Spinal cord (tissue), 10 donors: ENCODE data around the gene WDR88. TPM values are rescaled to one million over a fixed set of nuclear protein-coding genes. Genes with fewer than 3 reads are reported as not detected.

Experiments used
- DNase-seq, 6 donors: peaks; one replicate each; pipeline versions ENCODE4 v3.0.0 to v3.0.0-alpha.2; 2013 to 2015; ENCODE audit warnings: low spot score in 6 of 6, low read depth in 4 of 6
- H3K27ac ChIP-seq: one replicate; pipeline ENCODE4 v1.5.1; 2013; ENCODE audit warnings: low read depth, low read length, control low read depth
- H3K27me3 ChIP-seq: one replicate; pipeline ENCODE4 v1.6.1; 2013; ENCODE audit warnings: low read length; ENCODE audit not compliant: control insufficient read depth, insufficient read depth
- H3K36me3 ChIP-seq: one replicate; pipeline ENCODE4 v1.6.1; 2013; ENCODE audit warnings: low read length; ENCODE audit not compliant: control insufficient read depth, insufficient read depth
- H3K4me1 ChIP-seq: one replicate; pipeline ENCODE4 v1.6.1; 2013; ENCODE audit warnings: low read length; ENCODE audit not compliant: control insufficient read depth, insufficient read depth
- H3K4me3 ChIP-seq: one replicate; pipeline ENCODE4 v1.5.1; 2013; ENCODE audit warnings: low read depth, low read length, control low read depth
- H3K9me3 ChIP-seq: one replicate; pipeline ENCODE4 v1.6.1; 2013; ENCODE audit warnings: low read length; ENCODE audit not compliant: control insufficient read depth, insufficient read depth
- WGBS: methylation state at CpG from one replicate; pipeline ENCODE4 v1.1.5; 2013; ENCODE audit warnings: missing lambda C conversion rate; ENCODE audit not compliant: insufficient coverage; 5-methylcytosine and 5-hydroxymethylcytosine counted together
- polyA plus RNA-seq, 2 donors: library from polyadenylated mRNA; unstranded; fragments of 120-200 nt; gene quantifications; one replicate each; pipeline ENCODE4 v1.2.1, GENCODE V29; 2013; ENCODE audit not compliant: insufficient read length in 2 of 2
- total RNA-seq, 2 donors: library from RNA; depleted of rRNA in 1 of 2; stranded (reverse); fragments of 120-200 nt in 1 of 2; fragments of >200 nt in 1 of 2; gene quantifications; one replicate each; pipeline versions ENCODE4 v1.2.3 to v1.2.4, GENCODE V29; 2013 to 2014
- donor health status: healthy.

WDR88 gene
- total and polyA plus RNA-seq, 4 donors = 0.22 to 1.4 (median 1.0) TPM; not detected in 1

DNA sequence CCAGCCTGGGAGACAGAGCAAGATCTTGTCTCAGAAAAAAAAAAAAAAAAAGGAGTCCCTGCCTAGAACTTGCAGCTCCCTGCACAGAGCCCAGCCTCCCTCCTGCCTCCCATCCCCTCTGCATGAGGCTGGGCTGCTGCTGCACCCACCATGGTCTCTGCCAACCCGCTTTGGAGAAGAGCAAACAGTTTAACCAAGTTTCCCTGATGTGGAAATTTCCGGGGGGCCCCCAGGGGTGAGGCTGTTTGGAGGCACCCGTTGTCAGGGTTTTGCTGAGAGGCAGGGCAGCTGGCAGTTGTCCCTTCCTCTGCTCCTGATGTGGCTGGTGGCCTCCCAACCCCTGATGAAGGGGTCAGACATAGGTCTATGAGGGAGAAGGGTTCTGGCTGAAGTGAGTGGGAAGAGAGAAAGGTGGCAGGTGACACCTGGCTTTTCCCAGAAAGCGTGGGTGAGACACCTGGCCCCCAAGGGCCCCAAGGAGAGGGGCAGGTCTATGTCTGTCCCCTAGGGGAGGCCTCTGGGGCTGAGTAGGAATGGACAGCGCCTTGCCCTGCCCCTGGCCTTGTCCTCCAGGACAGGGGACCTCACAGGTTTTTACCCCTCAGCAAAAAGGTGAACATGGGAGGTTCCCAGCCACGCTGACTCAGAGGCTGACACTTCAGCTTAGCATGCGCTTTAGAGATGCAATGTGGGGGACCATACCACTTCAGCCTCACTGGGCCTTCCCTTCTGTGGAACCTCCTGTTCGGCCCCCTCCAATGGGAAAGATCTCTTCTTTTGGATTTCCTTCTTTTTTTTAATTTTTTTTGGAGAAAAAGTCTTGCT, 67.7 kb downstream of the WDR88 start:
- Histone ChIP-seq H3K27ac (no peak overlapping the region), H3K4me1 (peaks cover 25% of the 10 kb centered on the region), H3K4me3 (no peak overlapping the region), H3K9me3 (no peaks in the 10 kb centered on the region), H3K27me3 (no peaks in the 10 kb centered on the region), H3K36me3 (peaks cover 86% of the 10 kb centered on the region)
- no peak for DNase-seq
- 92% methylated on average over 7 of the region's 8 CpGs for WGBS

DNA sequence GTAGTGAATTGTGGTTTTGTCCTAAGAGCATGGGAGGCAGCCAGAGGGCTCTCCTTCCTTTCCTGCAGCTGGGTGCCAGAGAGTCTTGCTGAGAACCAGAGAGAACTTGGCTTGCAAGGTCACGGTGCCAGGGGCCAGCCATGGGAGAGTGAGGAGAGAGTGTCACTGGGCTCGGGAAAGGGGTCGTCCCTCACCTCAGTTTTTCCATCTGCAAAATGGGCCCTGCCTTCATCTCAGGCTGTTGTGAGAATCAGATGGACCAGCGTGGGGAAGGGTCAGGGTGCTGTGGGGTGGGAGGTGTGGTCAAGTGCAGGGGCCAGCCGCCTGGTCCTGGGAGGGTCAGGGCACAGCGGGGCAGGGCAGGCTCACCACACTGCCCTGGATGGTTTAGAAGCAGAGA, 69.6 kb downstream of the WDR88 start:
- WGBS = 92% methylated on average over 6 of the region's 6 CpGs
- Histone ChIP-seq H3K9me3 (no peaks in the 10 kb centered on the region), H3K4me1 (peaks cover 9% of the 10 kb centered on the region), H3K36me3 (peaks cover 99% of the 10 kb centered on the region), H3K27ac (no peak overlapping the region), H3K4me3 (no peak overlapping the region), H3K27me3 (no peaks in the 10 kb centered on the region)
- DNase-seq = no peak

DNA sequence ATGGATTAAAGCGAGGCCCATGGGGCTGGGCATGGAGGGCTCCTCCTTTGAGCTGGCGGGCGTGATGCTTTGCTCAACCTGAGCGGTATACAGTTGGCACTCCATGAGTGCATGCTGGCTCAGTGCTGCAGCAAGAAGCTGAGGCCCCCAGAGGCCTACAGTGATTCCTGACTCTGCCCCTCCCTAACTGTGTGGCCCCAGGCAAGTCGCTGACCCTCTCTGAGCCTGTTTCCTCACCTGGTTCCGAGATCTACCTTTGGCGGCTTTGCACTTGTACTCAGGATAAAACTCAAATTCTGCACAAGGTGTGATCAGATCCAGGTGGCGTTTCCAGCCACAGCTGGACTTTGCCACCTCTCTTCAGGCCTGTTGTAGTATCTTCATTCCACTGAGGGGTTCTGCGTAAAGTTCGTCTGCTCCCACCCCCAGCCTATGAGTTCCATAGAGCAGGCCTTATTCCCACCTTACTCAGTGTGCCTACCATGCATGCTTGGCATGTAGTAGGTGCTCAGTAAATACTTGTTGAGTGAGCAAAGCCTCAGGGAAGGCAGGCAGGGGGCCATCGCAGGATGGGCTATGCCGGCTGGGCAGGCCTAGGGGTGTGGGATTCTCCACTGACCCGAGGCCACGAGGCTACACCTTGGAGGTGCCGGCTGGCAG, 70.1 kb downstream of the WDR88 start:
- no peak for DNase-seq
- Histone ChIP-seq H3K27me3 (no peaks in the 10 kb centered on the region), H3K27ac (no peak overlapping the region), H3K4me3 (no peak overlapping the region), H3K36me3 (peaks cover 100% of the 10 kb centered on the region), H3K9me3 (no peaks in the 10 kb centered on the region), H3K4me1 (peaks cover 7% of the 10 kb centered on the region)
- 95% methylated on average over 13 of the region's 15 CpGs for WGBS

- H3K9me3 ChIP-seq = no peaks in the 10 kb centered on the region
- peaks cover 100% of the 10 kb centered on the region for H3K36me3 ChIP-seq
- no peaks in the 10 kb centered on the region for H3K27me3 ChIP-seq
- H3K27ac ChIP-seq = no peak overlapping the region
- no peak for DNase-seq
- no peak overlapping the region for H3K4me3 ChIP-seq
- 94% methylated on average over 27 of the region's 27 CpGs for WGBS
- H3K4me1 ChIP-seq = peaks cover 7% of the 10 kb centered on the region
These were observed 70.9 kb downstream of the WDR88 start for GRCh38 chr19:33202546-33203507.

DNA sequence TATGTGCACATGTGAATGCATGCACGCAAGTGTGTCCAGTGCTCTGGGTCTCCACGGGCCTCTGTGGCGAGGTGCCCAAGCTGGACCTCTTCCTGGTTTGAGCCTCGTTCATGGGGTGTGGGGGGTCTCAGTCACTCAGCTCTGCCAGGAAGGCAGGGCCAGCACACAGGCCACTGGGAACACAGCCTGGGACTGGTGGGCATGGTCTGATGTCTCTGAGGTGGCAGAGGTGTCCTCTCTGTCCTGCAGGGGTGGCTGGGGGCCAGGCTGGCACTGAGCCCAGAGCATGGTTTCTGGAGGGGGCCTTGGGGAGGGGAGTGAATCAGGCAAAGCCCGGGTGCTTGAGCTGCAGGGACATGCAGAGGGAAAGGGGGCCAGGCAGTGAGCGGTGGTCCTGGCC, 71.6 kb downstream of the WDR88 start:
- no peak for DNase-seq
- WGBS = 70% methylated on average over 6 of the region's 6 CpGs
- H3K36me3 ChIP-seq = peaks cover 100% of the 10 kb centered on the region
- H3K27ac ChIP-seq = no peak overlapping the region
- H3K4me1 ChIP-seq = peaks cover 7% of the 10 kb centered on the region
- H3K27me3 ChIP-seq = no peaks in the 10 kb centered on the region
- H3K9me3 ChIP-seq = no peaks in the 10 kb centered on the region
- H3K4me3 ChIP-seq = no peak overlapping the region

DNA sequence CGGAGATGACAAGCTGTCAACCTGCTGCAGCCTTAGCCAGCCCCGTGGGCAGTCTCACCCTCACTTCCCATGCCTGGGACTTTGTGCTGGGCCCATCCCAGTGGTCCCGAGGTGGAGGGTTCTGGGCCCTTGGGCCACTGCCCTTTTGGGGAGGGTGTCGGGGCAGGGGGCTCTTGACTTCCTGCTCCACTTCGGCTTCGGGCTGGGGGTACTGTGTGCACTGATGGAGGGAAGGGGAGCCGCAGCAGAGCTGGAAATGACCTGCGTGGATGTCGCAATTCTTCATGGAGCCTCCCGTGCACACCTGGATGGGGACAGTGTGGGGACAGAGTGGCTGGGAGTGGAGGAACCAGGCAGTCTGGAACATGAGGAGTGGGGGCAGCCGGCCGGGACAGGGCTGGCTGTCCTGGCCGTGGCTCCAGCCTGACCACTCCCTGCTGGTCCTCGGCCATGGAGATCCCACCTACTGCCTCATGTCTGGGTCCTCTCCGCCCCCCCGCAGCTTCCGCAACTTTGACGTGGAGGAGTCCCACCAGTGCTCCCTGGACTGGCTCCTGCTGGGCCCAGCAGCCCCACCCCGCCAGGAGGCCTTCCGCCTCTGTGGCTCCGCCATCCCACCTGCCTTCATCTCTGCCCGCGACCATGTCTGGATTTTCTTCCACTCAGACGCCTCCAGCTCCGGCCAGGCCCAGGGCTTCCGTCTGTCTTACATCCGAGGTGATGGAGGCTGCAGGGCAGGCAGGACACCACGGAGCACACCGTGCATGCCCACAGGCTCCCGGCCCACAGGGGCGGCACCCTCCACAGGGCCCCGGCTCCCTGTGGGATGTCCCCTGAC, 72.4 kb downstream of the WDR88 start:
- no peaks in the 10 kb centered on the region for H3K27me3 ChIP-seq
- peaks cover 8% of the 10 kb centered on the region for H3K4me1 ChIP-seq
- H3K27ac ChIP-seq = no peak overlapping the region
- no peaks in the 10 kb centered on the region for H3K9me3 ChIP-seq
- H3K4me3 ChIP-seq = no peak overlapping the region
- no peak for DNase-seq
- 93% methylated on average over 32 of the region's 32 CpGs for WGBS
- peaks cover 98% of the 10 kb centered on the region for H3K36me3 ChIP-seq

GRCh38 chr19:33205110-33205509, 73.2 kb downstream of the WDR88 start:
- Histone ChIP-seq H3K36me3 (peaks cover 98% of the 10 kb centered on the region), H3K4me1 (peaks cover 10% of the 10 kb centered on the region), H3K9me3 (no peaks in the 10 kb centered on the region), H3K4me3 (no peak overlapping the region), H3K27me3 (no peaks in the 10 kb centered on the region), H3K27ac (no peak overlapping the region)
- 91% methylated on average over 27 of the region's 27 CpGs for WGBS
- DNase-seq = no peak

GRCh38 chr19:33205531-33206260, 73.8 kb downstream of the WDR88 start:
- Histone ChIP-seq H3K9me3 (no peaks in the 10 kb centered on the region), H3K27me3 (no peaks in the 10 kb centered on the region), H3K4me1 (peaks cover 10% of the 10 kb centered on the region), H3K4me3 (no peak overlapping the region), H3K27ac (no peak overlapping the region), H3K36me3 (peaks cover 98% of the 10 kb centered on the region)
- 93% methylated on average over 64 of the region's 64 CpGs for WGBS
- DNase-seq = no peak
